IMR-90 (cell line): Measurements from ENCODE around the gene ZMIZ1. TPM values are rescaled to one million over a fixed set of nuclear protein-coding genes. Genes with fewer than 3 reads are reported as not detected.
A peak's percentile ranks its signal among the peaks of the same experiment; 100 is the strongest.

ENCODE experiments used
- ATAC-seq: fragments of 200-7000 bp; cut with Tn5 transposase; 2 replicates; pipeline ENCODE4 v1.9.1; 2020; ENCODE audit warnings: low read depth, mild to moderate bottlenecking, moderate library complexity
- BruUV-seq: library from RNA; stranded (reverse); fragments of 400-500 nt; replicated peaks from 2 replicates; lab custom pipeline; 2021; lab: Mats Ljungman, UMichigan
- CTCF ChIA-PET: fragments of 300-600 bp; formaldehyde crosslinking; extraction: SDS; loops from one replicate; lab custom pipeline; 2021; ENCODE audit warnings: antibody characterized with exemption; lab: Yijun Ruan, JAX
- POLR2A ChIA-PET: fragments of 300-600 bp; sonication (Branson Sonifier 250); formaldehyde crosslinking; loops from one replicate; lab custom pipeline; 2022; ENCODE audit warnings: antibody characterized with exemption; ENCODE audit not compliant: unreplicated experiment; lab: Charles Lee
- DNase-seq: peaks from one replicate; pipeline ENCODE4 v3.0.0; 2013
- H2AFZ ChIP-seq: replicated peaks from 2 replicates; pipeline ENCODE3; 2013; ENCODE audit warnings: low read length, mild to moderate bottlenecking; ENCODE audit not compliant: poor library complexity
- H2AK5ac ChIP-seq: 2 replicates; pipeline ENCODE4 v1.6.1; 2013; ENCODE audit warnings: low read depth, low read length, inconsistent platforms
- H2AK9ac ChIP-seq: replicated peaks from 2 replicates; pipeline ENCODE3; 2013; ENCODE audit warnings: mild to moderate bottlenecking, low read depth, low read length, moderate library complexity; ENCODE audit not compliant: poor library complexity
- H2BK120ac ChIP-seq: 2 replicates; pipeline ENCODE4 v1.6.1; 2013; ENCODE audit warnings: low read depth, low read length, inconsistent platforms
- H2BK15ac ChIP-seq: 3 replicates; pipeline ENCODE4 v1.6.1; 2013; ENCODE audit warnings: low read depth, low read length, inconsistent platforms
- H2BK20ac ChIP-seq: 2 replicates; pipeline ENCODE4 v1.6.1; 2013; ENCODE audit warnings: low read depth, mild to moderate bottlenecking, inconsistent platforms, low read length, moderate library complexity
- H2BK5ac ChIP-seq: 2 replicates; pipeline ENCODE4 v1.6.1; 2013; ENCODE audit warnings: mild to moderate bottlenecking, low read depth, low read length, inconsistent platforms; ENCODE audit not compliant: poor library complexity, severe bottlenecking
- H3K14ac ChIP-seq: replicated peaks from 2 replicates; pipeline ENCODE4 v1.6.1; 2013; ENCODE audit warnings: low read depth, low read length, inconsistent platforms
- H3K18ac ChIP-seq: 2 replicates; pipeline ENCODE4 v1.6.1; 2013; ENCODE audit warnings: low read depth, low read length, control low read depth
- H3K23ac ChIP-seq: 2 replicates; pipeline ENCODE4 v1.6.1; 2013; ENCODE audit warnings: low read depth, low read length, inconsistent platforms
- H3K27ac ChIP-seq: 2 replicates; pipeline ENCODE4 v1.5.1; 2013; ENCODE audit warnings: mild to moderate bottlenecking, control low read depth, low read length; ENCODE audit not compliant: insufficient read depth
- H3K27me3 ChIP-seq: 2 replicates; pipeline ENCODE4 v1.6.1; 2013; ENCODE audit warnings: low read length; ENCODE audit not compliant: control insufficient read depth, insufficient read depth
- H3K36me3 ChIP-seq: 2 replicates; pipeline ENCODE4 v1.6.1; 2013; ENCODE audit warnings: low read length, mixed read lengths; ENCODE audit not compliant: control insufficient read depth, insufficient read depth
- H3K4ac ChIP-seq: 2 replicates; pipeline ENCODE4 v1.6.1; 2013; ENCODE audit warnings: low read depth, low read length, inconsistent platforms
- H3K4me1 ChIP-seq: 2 replicates; pipeline ENCODE4 v1.6.1; 2013; ENCODE audit warnings: low read length, mixed read lengths; ENCODE audit not compliant: control insufficient read depth, insufficient read depth
- H3K4me2 ChIP-seq: 2 replicates; pipeline ENCODE4 v1.6.1; 2013; ENCODE audit warnings: low read depth, mild to moderate bottlenecking, control low read depth, low read length, moderate library complexity
- H3K4me3 ChIP-seq: 2 replicates; pipeline ENCODE4 v1.5.1; 2013; ENCODE audit warnings: low read depth, mild to moderate bottlenecking, control low read depth, low read length, moderate library complexity; ENCODE audit not compliant: insufficient read depth
- H3K56ac ChIP-seq: 2 replicates; pipeline ENCODE4 v1.6.1; 2013; ENCODE audit warnings: low read length, inconsistent platforms; ENCODE audit not compliant: insufficient read depth; ENCODE audit errors: extremely low read depth
- H3K79me1 ChIP-seq, 2 experiments: 2 replicates each; pipeline ENCODE4 v1.6.1; 2013; ENCODE audit warnings: low read length in 2 of 2, inconsistent platforms in 1 of 2, low read depth in 1 of 2
- H3K9ac ChIP-seq: 2 replicates; pipeline ENCODE4 v1.6.1; 2013; ENCODE audit warnings: low read depth, low read length, control low read depth
- H3K9me1 ChIP-seq: 2 replicates; pipeline ENCODE4 v1.6.1; 2013; ENCODE audit warnings: low read length, inconsistent platforms; ENCODE audit not compliant: insufficient read depth
- H3K9me3 ChIP-seq: 2 replicates; pipeline ENCODE4 v1.6.1; 2013; ENCODE audit warnings: low read length; ENCODE audit not compliant: control insufficient read depth, insufficient read depth
- H4K20me1 ChIP-seq: 2 replicates; pipeline ENCODE4 v1.6.1; 2013; ENCODE audit warnings: low read length, inconsistent platforms; ENCODE audit not compliant: insufficient read depth
- H4K5ac ChIP-seq: 2 replicates; pipeline ENCODE4 v1.6.1; 2013; ENCODE audit warnings: mild to moderate bottlenecking, low read depth, low read length, control low read depth
- H4K8ac ChIP-seq, 2 experiments: 2 replicates each; pipeline ENCODE4 v1.6.1; 2013; ENCODE audit warnings: low read depth in 2 of 2, low read length in 2 of 2, control low read depth in 1 of 2, inconsistent platforms in 1 of 2
- H4K91ac ChIP-seq: 2 replicates; pipeline ENCODE4 v1.6.1; 2013; ENCODE audit warnings: low read depth, low read length, inconsistent platforms; ENCODE audit not compliant: insufficient read depth
- CEBPB ChIP-seq: IDR thresholded peaks from 2 replicates; pipeline ENCODE4 v1.6.1; 2012; ENCODE audit warnings: low read depth, low read length, improper control_type of control experiment
- CTCF ChIP-seq: conservative IDR thresholded peaks from 2 replicates; pipeline ENCODE4 v1.5.1; 2012; ENCODE audit warnings: mild to moderate bottlenecking, low read depth, low read length, improper control_type of control experiment
- FOS ChIP-seq: fragments of 150-350 bp; IDR thresholded peaks from 2 replicates; pipeline ENCODE4 v1.6.1; 2016; ENCODE audit warnings: low read depth, low read length
- POLR2A ChIP-seq: IDR thresholded peaks from 2 replicates; pipeline ENCODE4 v1.6.1; 2012; ENCODE audit warnings: mild to moderate bottlenecking, low read depth, low read length
- SMC3 ChIP-seq: fragments of 150-350 bp; IDR thresholded peaks from 2 replicates; pipeline ENCODE4 v1.6.1; 2016; ENCODE audit warnings: low read depth, mild to moderate bottlenecking, antibody characterized with exemption, low read length, moderate library complexity
- USF2 ChIP-seq: fragments of 150-350 bp; IDR thresholded peaks from 2 replicates; pipeline ENCODE4 v1.6.1; 2017; ENCODE audit warnings: mild to moderate bottlenecking, antibody characterized with exemption, low read length, low read depth
- WGBS, 2 experiments: methylation state at CpG; one replicate each; pipeline versions ENCODE4 v1.1.5 to v1.1.7; 2013; ENCODE audit warnings: missing lambda C conversion rate in 2 of 2; ENCODE audit not compliant: insufficient read length in 1 of 2; ENCODE audit errors: extremely low coverage in 2 of 2; 5-methylcytosine and 5-hydroxymethylcytosine counted together
- dilution Hi-C: fragments of 300-500 bp; cut with HindIII; formaldehyde crosslinking; loops from one replicate; pipeline ENCODE4 v1.14.3; 2018; ENCODE audit warnings: low sequenced_read_pairs; ENCODE audit not compliant: unreplicated experiment
- in situ Hi-C: fragments of 300-500 bp; cut with MboI; formaldehyde crosslinking; loops from 3 replicates; pipeline ENCODE4 v1.14.3; 2019; ENCODE audit warnings: low sequenced_read_pairs, inconsistent platforms, mixed read lengths
- intact Hi-C: fragments of 100-400 bp; cut with micrococcal nuclease; formaldehyde crosslinking; loops from 2 replicates; pipeline ENCODE4 v1.10.0; 2022
- polyA plus RNA-seq, 3 experiments: library from polyadenylated mRNA; depleted of rRNA; stranded (reverse); fragments of >200 nt; gene quantifications; 2 replicates each; pipeline ENCODE4 v1.2.3, GENCODE V29; 2012; ENCODE audit warnings: low replicate concordance in 1 of 3
- total RNA-seq: library from RNA; depleted of rRNA; stranded (reverse); fragments of >200 nt; gene quantifications from 2 replicates; pipeline ENCODE4 v1.2.3, GENCODE V29; 2012

ZMIZ1 gene
- total and polyA plus RNA-seq, 2 of the 4 experiments (the other 2 are of a cell fraction): 6.6 to 48.7 TPM

- ChIA-PET CTCF (no interaction called here), POLR2A (no interaction called here)
- Histone ChIP-seq H3K27me3 (no peaks in the 10 kb centered on the region), H3K4ac (peak overlapping the region; percentile 55), H3K9me3 (no peaks in the 10 kb centered on the region), H2BK15ac (peak overlapping the region; percentile 63; the same call in 1 of the 3 replicates), H3K4me1 (peaks cover 35% of the 10 kb centered on the region), H3K18ac (no peak overlapping the region), H3K4me3 (no peak overlapping the region), H4K20me1 (peaks cover 67% of the 10 kb centered on the region), H3K27ac (peak overlapping the region; percentile 15; the same call in 1 of the 2 replicates), H2BK20ac (no peak overlapping the region), H3K56ac (no peak overlapping the region), H2AK9ac (peak overlapping the region; percentile 55), H3K4me2 (no peak overlapping the region), H2BK120ac (peak overlapping the region; percentile 32; the same call in 1 of the 2 replicates), H4K91ac (peak overlapping the region; percentile 71; the same call in 1 of the 2 replicates), H3K23ac (peak overlapping the region; percentile 58), H3K79me1 (peaks cover 58 to 98% of the 10 kb centered on the region in 2 experiments), H3K36me3 (peaks cover 20% of the 10 kb centered on the region), H3K9ac (no peak overlapping the region), H4K8ac (peak overlapping the region in 1 of 2 experiments; percentile 23; a peak in 1 of 4 replicates), H3K9me1 (peaks cover 63% of the 10 kb centered on the region), H2BK5ac (peak overlapping the region; percentile 85), H2AK5ac (peak overlapping the region; percentile 95), H4K5ac (no peak overlapping the region), H2AFZ (peak overlapping the region; percentile 49), H3K14ac (peak overlapping the region; percentile 78; the same call in 1 of the 2 replicates)
- DNase-seq (peak; percentile 70), ATAC-seq (peak; percentile 15; the same call in 1 of the 2 replicates)
- no TSS peak for BruUV-seq
- intact Hi-C loops: no loop called here
- in situ Hi-C loops: no loop called here
- no peak for TF ChIP-seq POLR2A
- peak; percentile 53 for TF ChIP-seq USF2
- TF ChIP-seq CEBPB: no peak
- no peak for TF ChIP-seq SMC3
- TF ChIP-seq CTCF: no peak
- peak; percentile 50 for TF ChIP-seq FOS
- dilution Hi-C loops: no loop called here
- WGBS, 2 experiments: 69% methylated on average over 4 of the region's 12 CpGs; no CpG with 5 or more reads in 1 of the 2 experiments
Observed at GRCh38 chr10:79268161-79268601, 199.4 kb downstream of the ZMIZ1 start.
